Parietal lobe (tissue), 1 donor: ENCODE measurements around the gene CD177. TPM values are rescaled to one million over a fixed set of nuclear protein-coding genes. Genes with fewer than 3 reads are reported as not detected.

Experiments
- total RNA-seq: library from RNA; depleted of rRNA; stranded (reverse); fragments of >200 nt; gene quantifications from one replicate; pipeline ENCODE4 v1.2.3, GENCODE V29; 2014

Gene CD177
- 0.31 TPM for total RNA-seq

GRCh38 chr19:43353606-43354304 lies at the start of gene CD177:
Gene CD177, plus strand, starts transcription at chr19:43353686. Its CDS starts 29 bp downstream, at chr19:43353715.

Other genes starting within 250 kb of the CD177 start
- gene PSG5, start 167.2 kb upstream of the CD177 start, total RNA-seq = not detected
- not detected for gene PSG4, start 148.0 kb upstream of the CD177 start, total RNA-seq
- not detected for gene PSG9, start 84.2 kb upstream of the CD177 start, total RNA-seq
- not detected for gene TEX101, start 61.2 kb downstream of the CD177 start, total RNA-seq
- gene LYPD3, start 111.9 kb downstream of the CD177 start, total RNA-seq = not detected
- 3.4 TPM for gene PHLDB3, start 151.1 kb downstream of the CD177 start, total RNA-seq
- gene ETHE1, start 173.5 kb downstream of the CD177 start, total RNA-seq = 19.4 TPM
- gene ZNF575, start 179.5 kb downstream of the CD177 start, total RNA-seq = 0.94 TPM
- 17.8 TPM for gene XRCC1, start 221.8 kb downstream of the CD177 start, total RNA-seq
- 14.4 TPM for gene PINLYP, start 222.1 kb downstream of the CD177 start, total RNA-seq
- gene IRGQ, start 242.4 kb downstream of the CD177 start, total RNA-seq = 94.8 TPM
- 9.7 TPM for gene ZNF576, start 242.9 kb downstream of the CD177 start, total RNA-seq